HL-60 (cell line): ENCODE data around the gene BRD8.

Experiments used
- CTCF ChIP-seq: IDR thresholded peaks from one replicate; pipeline ENCODE4 v1.5.1; 2011; ENCODE audit warnings: low read length, control low read depth, inconsistent platforms; ENCODE audit not compliant: insufficient read depth
- GABPA ChIP-seq: IDR thresholded peaks from 2 replicates; pipeline ENCODE4 v1.6.1; 2012; ENCODE audit warnings: low read depth
- POLR2AphosphoS5 ChIP-seq: IDR thresholded peaks from 2 replicates; pipeline ENCODE4 v1.6.1; 2012; ENCODE audit warnings: low read depth
- REST ChIP-seq: IDR thresholded peaks from 2 replicates; pipeline ENCODE4 v1.6.1; 2012; ENCODE audit warnings: low read depth; ENCODE audit not compliant: insufficient replicate concordance

GRCh38 chr5:138111937-138112336 is 66.5 kb downstream of the BRD8 start:
- TF ChIP-seq CTCF: no peak
- no peak for TF ChIP-seq POLR2AphosphoS5
- TF ChIP-seq REST: no peak
- TF ChIP-seq GABPA: no peak
